Right lung (tissue), 5 donors: ENCODE measurements around the gene CDK2AP2. TPM values are rescaled to one million over a fixed set of nuclear protein-coding genes. Genes with fewer than 3 reads are reported as not detected.
A peak's percentile ranks its signal among the peaks of the same experiment; 100 is the strongest.

Experiments
- DNase-seq, 2 donors: peaks; one replicate each; pipeline ENCODE4 v3.0.0-alpha.2; 2013
- polyA plus RNA-seq, 5 donors: library from polyadenylated mRNA; unstranded; fragments of 120-200 nt; gene quantifications; one replicate each; pipeline versions ENCODE4 v1.2.1 to v1.2.3, GENCODE V29; 2013; ENCODE audit warnings: inconsistent platforms in 1 of 5, low replicate concordance in 1 of 5; ENCODE audit not compliant: insufficient read length in 5 of 5, insufficient read depth in 1 of 5

CDK2AP2 gene
- polyA plus RNA-seq, 5 donors, result 23.4 to 48.9 (median 29.2) TPM

DNA sequence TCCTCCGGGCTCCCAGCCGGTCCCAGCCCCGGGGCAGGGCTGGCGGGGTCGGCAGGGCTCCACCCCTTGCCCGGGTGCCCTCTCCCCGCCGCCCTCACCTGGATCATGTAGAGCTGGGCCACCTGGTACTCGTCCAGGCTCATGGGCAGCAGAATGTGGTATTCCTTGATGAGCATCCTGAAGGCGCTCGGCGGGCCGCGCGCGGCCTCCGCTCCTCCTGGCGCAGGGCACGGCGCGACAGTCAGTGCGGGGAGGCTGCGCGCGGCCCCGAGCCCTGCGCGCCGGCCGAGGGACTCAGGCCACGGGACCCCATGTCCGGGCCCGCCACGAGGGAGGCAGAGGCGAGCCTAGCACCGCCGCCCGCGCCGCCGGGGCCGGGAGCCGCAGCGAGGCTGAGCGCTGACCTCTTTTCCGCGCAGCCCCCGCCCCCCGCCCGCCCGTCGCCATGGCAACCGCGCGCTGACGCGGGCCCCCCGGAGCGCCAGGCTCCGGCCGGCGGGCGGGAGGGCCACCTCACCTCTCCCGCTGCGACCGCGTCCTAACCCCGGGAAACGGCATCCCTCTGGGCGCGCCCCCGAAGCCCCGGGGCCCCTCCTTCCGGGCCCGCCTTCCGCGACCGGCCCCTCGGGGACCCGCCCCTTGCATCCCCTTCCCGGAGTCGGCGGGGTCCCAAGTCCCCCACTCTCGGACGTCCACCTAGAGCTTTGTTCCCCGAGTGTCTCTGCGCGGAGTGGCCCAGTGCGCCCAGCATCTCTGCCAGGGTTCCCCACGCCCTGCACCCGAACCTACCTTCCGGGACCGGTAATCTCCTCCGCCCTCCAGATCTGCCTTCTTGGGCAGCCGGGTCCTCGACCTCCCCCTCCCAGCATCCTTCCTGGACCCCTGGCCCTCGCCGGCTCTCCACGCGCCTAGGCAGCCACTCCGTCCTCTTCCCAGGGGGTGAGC is 3.7 kb downstream of the CDK2AP2 start:
- DNase-seq, result peak; percentile 23 to 31

DNA sequence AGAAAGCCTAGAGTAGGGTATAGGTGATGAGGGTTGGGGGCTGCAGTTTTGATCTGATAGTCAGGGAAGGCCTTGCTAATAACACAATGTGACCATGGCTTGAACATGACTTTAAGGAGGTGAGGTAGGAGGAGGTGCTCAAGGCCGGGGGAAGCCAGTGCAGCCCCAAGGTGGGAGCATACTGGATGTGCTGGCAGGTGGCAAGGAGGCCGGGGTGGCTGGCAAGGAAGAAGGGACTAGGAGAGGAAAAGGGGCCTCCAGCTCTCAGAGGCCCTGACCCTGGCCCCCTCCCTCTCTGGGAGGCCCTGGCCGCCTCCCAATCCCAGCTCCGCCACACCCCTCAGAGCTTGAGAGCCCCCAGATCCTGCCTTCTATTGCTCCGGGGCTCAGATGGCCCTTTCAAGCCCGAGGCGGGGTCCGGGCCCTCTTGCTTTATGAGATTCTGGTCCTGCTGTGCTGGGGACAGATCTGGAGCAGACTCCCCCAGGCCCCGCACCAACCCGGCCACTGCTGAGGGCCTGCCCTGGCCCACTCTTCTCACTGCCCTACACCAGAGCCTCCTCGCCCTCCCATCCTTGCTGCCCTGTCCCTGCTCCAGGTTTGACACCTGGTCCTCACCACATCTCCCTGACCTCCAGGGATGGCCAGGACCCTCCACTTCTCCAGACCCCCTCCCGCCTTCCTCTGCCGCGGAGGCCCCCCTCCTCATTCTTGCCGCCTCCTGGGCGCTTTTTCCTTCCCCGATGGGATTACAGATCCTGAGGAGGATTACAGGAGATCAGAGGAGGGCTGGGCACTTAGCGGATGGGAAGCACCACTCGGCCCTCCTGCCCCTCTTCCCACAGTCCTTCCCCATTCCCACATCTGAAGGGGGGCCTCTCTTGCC is 4.6 kb downstream of the CDK2AP2 start:
- DNase-seq, result no peak

DNA sequence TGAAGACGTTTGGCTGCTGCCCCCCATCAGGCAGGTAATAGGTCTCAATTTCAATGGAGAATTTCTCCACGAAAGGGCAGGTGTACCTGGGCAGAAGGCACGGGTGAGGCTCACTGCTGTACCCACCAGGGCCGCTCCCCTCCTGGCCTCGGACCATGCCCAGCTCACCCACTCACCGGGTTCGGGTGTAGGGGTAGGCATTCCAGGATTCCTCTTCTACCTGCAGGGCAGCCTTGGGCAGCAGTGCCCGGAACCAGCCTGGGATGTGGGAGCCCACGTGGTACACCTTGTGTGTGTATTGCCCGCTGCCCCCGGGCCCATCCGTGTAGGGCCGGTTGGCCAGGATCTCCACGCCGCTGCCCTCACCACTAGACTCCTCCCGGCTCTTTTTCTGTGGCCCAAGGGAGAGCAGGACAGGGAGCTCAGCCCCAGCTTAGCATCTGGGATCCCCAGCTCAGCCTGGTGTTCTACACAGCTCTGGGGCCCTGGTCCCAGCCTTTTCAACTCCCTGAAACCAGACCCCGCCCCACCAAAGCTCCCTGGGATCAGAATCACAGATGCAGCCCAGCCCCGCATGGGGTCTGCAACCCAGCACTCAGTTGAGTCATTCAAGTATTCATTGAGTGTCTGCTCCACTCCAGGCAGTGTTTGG is 5.5 kb downstream of the CDK2AP2 start:
- DNase-seq, result no peak

DNA sequence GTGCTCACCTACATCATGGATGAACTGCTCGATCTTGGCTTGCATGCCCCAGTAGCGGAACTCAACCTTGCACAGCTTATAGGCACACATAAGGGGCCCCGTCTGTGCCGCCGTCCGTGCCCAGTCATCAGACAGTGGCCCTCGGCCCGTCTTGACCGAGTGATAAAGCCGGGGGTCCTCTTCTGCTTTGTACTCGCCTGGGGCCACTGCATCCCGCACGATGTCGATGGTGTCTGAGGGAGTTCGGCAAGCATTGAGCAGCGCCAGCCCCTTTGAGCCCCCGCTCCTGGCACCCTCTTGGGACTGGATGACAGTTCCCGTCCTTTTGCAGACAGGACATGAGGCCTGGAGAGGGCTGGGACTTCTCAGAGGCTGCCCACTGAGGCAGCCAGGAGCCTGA is 6.1 kb downstream of the CDK2AP2 start:
- no peak for DNase-seq

DNA sequence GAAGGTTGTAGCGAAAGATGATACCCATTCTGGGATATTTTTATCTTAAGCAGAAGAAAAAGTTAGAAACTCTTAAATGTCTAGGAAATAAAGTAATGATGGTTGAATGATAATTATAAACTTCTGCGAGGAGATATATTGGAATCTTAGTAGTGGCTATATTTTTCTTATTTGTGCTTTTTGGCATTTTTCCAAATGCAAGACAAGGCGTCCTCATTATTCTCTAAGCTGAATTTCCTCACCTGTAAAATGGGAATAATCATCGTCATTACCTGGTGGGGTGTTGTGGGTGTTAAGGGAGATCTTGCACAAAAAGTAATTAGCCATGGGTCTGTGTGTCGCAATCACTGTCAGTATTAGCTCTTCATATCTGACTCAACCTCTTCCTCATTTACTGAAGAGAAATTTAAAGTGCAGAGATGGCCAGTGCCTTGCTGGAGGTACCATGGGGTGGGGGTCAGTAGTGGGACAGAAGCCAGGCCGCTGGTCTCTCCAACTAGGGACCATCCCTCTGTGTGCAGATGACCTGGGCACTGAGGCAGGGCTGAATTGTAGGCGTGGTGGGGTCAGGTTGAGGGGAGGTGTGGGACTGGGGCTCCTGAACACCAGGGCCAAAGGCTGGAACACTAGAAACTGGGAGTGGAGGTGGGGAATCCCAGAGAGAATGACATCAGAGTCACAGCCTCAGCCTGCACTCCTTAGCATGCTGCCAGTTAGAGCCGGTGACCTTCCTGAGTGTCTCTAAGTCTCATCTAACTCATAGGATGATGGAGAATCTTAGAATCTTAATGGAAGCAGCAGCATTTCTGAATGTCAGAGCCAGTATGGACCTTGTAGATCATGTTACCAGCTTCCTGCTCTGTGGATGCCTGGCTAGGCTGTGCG is 6.9 kb downstream of the CDK2AP2 start:
- DNase-seq, result no peak

DNA sequence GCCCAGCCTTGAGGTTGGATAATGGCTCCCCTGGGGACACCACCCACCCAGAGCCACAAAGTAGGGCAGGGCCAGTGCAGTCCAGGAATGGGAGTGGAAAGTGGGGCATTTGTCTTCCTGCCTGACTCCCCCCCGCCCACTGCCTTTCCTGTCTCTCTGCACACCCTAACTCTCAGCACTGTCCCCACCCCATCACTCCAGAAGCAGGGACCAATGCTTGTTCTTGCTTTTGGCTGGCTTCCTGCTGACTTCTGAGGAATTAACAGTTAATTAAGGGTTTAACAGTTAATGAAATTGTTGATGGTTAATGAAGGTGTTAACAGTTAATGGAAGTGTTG is 7.5 kb downstream of the CDK2AP2 start:
- DNase-seq, result no peak

DNA sequence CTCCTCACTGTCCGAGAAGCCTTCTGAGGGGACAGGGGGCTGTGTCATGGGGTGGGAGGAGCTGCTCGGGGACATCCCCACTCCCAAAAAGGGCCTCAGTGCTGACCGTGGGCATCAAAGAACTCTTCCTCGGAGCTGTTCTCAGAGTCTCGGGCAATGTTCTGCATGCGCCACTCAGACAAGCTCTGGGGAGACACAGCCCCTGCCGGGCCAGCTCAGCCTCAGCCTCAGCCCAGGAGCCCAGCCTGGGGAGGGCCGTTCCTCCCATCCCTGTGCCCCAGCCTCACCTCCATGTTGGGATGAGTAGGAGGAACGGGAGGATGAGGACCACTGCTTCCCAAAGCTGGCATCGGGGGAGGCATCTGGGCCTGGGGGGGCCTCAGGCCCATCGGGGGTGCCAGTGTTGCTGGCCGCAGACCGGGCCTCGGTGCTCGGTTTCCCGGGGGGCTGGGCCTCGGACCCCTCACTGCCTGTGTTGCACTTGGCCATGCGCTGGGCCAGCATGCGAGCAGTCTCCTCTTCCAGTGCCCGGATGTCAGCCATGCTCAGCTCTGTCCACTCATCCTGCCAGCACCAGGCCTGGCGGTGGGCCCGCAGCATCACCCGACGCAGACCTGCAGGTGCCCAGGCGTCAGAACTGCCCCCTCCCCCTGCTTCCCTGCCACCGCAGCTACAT is 8.0 kb downstream of the CDK2AP2 start:
- DNase-seq, result no peak

DNA sequence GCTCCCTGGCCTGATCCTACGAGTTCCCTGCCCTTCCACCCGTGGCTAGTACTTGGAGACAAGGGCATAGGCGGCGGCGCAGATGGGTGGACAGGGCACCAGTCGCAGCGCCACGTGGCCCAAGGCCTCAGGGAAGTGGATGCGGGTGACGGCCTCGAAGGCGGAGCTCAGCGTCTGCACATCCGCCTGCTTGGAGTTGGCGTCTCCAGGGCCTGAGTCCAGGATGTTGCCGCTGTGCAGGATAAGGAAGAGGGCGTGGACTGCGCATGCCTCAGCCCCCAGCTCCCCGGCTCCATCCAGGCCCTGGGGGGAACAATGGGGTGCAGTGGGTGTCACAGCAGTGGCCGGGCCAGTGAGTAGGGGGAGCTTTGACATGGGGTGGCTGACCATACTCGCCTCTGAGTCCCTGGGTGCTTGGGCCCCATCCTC is 9.4 kb downstream of the CDK2AP2 start:
- no peak for DNase-seq

DNA sequence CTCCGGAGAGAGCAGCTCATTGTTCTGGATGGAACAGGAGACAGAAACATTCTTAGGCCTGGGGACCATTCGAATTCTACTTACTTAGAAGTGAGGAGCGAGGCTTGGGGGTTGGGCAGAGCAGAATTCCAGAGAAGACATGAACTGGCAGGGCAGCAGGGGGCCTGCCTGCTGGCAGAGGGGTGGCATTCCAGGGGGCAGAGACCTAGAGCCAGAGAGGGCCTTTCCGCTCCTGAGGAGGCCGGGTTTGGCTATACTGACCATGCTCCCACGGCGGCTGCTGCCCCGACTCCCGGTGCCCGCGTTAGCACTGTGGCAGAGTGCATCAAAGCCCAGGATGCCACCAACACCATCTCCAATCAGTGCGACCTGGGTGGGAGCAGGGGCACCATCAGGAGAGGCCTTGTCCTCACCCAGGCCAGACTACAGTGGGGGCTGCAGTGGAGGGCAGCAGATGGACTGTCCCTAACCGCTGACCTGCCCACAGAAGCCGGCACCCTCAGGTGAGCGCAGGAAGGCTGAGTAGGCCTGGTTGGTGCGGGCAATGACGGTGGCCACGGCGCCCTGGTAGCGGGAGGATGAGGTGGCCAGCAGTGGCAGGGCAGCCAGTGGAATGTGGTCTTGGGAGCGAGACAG is 10.2 kb downstream of the CDK2AP2 start:
- DNase-seq, result no peak

DNA sequence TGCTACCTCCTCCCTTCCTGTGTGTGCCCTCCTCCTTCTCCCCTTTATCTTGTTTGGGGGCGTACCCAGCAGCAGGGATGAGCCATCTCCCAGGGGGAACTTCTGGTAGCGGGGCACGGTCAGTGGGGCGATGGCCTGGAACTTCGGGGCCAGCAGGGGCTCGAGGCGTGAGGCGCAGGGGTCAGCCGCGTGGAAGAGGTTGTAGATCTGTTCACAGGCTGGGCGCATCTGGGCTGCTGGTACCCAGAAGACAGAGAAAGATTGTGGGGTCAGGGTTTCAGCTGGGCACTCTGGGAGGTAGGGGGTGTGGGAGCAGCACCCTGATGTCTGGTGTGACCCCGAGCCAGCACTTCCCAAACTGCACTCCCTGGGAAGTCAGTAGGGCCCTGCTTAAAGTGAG is 11.8 kb downstream of the CDK2AP2 start:
- no peak for DNase-seq

DNA sequence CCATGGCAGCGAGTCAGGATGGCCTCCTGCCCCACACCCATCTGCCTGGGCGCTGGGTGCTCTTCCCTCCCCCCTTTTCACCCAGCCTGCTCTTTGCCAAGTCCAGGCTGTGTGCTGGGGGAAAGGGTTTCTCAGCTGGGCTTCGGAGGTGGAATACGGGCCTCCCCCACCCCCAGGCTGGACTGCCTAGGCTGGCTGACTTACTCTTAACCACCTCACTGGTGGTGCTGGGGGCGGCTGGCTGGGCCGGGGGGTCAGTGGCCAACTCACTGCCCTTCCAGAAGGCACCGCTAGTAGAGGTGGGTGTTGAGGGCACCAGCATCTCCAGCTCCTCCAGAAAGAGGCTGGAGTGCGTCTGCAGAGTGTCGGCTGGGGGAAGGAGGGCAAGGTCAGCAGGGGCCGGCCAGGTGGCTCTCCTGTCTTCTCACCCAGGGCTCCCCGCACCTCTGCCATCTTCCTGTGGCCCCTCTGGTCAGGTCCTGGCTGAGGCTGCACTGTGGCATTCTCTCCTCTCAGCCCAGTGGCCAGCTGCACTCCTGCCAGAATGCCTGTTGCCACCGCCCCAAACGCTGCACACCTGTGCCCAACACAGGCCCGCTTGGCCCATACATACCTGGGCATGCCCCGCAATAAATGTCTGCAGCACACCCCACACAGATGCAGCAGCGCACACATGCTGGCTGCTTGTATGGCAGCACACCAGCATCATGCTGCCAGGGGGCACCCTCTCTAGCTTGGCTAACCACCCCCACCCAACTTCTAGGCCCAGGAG is 12.5 kb downstream of the CDK2AP2 start:
- DNase-seq, result no peak

DNA sequence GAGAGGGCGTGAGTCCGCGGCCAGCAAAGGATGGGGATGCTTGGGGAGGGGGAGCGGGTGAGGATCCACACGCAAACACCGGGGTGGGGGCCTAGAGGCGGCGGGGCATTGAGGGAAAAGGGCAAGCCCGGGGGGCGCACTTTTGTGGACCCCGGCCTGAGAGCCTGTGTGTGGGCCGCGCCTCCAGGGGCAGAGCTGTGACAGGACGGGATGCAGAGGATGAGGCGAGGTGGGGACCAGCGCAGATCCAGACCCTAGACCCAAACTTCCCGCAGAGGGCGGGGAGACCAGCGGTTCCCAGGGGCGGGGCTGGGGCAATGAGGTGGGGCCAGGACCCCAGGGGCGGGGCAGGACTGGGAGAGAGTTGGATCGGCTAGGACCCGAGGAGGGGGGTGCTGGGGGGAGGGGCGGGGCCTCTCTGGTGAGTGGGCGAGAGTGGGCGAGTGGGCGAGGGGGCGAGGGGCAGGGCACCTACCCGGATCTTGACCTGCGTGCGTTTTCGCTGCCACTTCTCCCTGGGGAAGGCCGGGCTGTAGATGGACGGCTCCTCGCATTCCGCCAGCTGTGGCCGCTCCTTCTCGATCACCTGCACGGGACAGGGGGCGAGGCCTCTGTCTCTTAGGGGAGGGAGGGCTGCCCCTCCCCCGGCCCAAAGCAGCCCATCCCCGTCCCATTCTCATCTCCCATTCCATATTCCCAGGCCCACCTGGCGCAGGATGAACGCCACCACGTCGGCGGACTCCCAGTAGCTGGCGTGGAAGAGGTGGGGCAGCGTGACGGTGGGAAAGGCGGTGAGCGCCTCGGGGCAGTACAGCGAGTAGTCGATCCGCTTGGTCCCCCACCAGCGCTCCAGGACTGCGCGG is 13.4 kb downstream of the CDK2AP2 start:
- DNase-seq, result no peak

DNA sequence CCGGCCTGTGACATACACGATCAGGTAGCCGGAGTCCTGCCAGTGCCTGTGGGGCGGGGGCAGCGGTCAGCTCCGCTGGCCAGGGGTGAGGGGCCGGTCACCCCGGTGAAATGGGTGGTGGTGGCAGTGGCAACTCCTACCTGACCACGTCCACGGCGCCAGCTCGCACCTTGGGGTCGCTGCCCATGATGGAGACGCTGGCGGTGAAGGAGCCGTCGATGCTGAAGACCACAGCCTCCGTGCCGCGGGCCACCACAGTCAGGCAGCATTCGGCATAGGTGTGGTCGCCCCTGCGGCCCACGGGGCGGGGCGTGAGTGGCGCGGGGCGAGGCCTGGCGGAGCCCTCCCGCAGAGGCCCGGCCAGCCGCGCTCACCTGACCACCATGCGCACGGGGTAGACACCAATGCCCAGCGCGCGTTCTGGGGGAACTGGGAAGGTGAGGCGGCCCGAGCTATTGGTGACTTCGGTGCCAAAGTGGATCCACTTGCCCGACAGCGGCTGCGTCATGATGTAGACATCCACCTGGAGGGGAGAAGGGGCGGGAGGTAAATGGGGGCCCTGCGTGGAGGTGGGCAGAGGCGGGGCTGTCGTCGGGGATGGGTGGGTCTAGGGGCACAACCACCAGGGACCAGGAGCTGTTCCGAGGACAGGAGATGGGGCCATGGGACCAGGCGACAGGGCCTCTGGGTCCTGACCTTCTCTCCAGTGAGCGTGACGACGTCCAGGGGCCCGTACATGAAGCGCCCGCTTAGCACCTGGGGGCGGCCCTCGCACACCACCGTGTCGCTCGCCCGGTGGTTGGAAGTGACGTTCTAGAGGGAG is 14.2 kb downstream of the CDK2AP2 start:
- DNase-seq, result no peak

DNA sequence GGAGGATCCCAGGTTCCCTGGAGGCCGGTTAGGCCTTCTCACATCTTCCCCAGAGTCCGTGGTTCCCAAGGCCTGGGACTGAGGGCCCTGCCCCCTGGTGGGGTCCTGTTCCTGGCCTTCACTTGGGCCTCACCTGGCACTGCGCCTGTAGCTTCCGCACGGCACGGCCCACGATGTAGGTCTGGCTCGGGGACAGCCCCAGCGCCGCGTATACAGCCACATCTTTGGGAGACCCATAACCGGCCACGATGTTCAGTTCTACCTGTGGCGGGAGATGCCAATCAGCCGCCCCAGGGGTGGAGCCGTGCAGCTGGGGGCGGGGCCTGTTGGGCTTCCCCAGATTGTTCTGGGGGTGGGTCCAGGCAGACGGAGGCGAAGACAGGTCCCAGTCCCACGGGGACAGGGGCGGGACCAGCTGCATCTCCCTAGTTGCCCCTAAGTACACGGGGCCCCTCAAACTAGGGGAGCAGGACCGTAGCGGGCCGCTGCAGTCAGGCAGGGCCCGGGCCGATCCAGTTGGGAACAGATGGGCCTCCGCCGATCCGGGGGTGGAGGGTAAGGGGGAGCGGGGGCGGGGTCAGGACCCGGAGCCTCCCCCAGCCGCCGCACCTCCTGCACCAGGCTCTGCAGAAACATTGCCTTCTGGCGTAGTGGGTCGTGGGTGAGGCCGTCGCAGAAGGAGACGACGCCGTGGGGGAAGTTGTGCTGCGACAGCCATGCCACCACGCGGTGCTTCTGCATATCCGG is 15.0 kb downstream of the CDK2AP2 start:
- DNase-seq, result no peak

DNA sequence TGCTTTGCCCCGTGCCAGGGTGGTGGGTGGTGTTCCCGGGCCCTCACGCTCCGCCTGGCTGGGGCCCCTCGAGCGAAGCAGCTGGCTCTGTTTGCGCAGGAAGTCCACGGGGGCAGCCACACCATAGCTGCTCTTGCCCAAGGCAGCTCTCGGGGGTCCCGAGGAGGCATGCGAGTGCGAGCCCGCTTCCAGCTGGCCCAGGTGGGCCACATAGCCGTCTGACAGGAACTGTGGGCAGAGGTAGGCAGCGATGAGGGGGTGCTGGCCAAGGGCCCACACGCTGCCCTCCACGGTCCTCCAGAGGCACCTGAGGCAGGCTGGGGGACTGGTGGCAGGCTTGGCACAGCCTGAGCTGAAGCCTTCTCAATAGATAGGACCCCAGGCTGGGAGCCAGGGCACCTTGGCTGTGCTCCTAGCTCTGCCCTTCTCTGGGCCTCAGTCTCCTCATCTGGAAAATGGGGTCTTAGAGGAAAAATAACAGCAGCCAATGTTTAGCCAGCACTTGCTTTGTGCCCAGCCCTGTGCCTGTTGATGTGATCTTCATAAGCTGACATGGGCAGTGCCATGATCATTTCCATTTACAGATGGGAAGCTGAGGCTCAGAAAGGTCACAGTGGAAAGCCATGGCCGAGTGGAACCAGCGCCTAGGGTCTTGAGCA is 15.8 kb downstream of the CDK2AP2 start:
- DNase-seq, result no peak
